Epithelial cell of proximal tubule (primary cell): ENCODE measurements around the gene GLRX. TPM values are rescaled to one million over a fixed set of nuclear protein-coding genes. Genes with fewer than 3 reads are reported as not detected.

Experiments used
- DNase-seq: peaks from one replicate; pipeline ENCODE4 v3.0.0-alpha.2; 2011; ENCODE audit warnings: low read depth
- H3K4me3 ChIP-seq: 2 replicates; pipeline ENCODE4 v1.5.1; 2011; ENCODE audit warnings: low read depth, mild to moderate bottlenecking, low read length
- total RNA-seq: library from RNA; depleted of rRNA; stranded (reverse); fragments of >200 nt; gene quantifications from 2 replicates; pipeline ENCODE4 v1.2.3, GENCODE V29; 2015
- TF ChIP-seq, protein P1 (sequence below): conservative IDR thresholded peaks from 2 replicates; pipeline ENCODE4 v1.5.1; 2012; ENCODE audit warnings: low read depth, mild to moderate bottlenecking, low read length

Gene GLRX
- total RNA-seq, 1 donor from 2014 or later, result 147 TPM

DNA sequence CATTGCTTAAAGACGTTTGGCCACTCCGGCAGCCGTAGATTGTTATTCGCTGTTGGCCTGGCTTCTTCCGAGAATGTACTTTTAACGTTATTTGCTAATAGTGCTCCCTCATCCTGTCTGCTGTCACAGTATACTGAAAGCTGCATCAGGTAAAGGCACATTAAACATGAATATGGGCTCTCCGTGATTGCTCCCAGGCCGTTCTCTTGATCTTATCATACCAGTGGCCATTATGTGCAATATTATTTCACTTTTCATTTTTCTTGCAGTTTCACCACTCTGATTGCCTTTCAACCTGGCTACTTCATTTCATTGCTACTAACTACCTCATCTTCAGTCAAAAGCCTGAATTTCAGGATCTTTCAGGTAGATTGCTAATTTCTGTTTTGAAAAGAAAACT is 34.0 kb downstream of the GLRX start:
- TF ChIP-seq, protein P1, sequence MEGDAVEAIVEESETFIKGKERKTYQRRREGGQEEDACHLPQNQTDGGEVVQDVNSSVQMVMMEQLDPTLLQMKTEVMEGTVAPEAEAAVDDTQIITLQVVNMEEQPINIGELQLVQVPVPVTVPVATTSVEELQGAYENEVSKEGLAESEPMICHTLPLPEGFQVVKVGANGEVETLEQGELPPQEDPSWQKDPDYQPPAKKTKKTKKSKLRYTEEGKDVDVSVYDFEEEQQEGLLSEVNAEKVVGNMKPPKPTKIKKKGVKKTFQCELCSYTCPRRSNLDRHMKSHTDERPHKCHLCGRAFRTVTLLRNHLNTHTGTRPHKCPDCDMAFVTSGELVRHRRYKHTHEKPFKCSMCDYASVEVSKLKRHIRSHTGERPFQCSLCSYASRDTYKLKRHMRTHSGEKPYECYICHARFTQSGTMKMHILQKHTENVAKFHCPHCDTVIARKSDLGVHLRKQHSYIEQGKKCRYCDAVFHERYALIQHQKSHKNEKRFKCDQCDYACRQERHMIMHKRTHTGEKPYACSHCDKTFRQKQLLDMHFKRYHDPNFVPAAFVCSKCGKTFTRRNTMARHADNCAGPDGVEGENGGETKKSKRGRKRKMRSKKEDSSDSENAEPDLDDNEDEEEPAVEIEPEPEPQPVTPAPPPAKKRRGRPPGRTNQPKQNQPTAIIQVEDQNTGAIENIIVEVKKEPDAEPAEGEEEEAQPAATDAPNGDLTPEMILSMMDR, result no peak
- no peak overlapping the region for H3K4me3 ChIP-seq
- no peak for DNase-seq

DNA sequence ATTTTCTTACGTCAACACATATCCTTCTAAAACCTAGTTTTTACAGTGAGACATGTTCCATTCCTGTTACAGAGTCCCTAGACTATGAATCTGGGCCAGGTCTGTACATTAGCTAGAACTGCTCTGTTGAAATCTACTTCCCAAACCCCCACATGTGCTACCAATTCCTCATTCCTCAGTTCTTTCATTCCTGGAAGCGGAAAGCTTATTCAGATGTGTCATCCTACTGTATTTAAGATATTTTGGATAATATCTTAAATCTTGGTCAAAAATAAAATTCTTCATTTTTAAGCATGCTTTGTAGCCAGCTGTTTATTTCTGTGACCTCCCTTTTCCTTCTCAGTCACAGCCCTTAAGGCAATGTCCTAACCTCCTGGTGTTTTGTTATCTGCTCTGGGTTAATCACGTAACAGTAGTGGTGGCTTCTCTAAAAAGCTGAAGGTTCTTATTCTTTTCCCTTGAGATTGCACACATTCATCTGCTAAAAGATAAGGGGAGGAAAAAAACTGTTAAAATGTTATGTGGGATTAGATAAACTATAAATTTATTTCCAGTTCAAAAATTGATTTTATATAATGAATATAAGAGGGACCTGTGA is 35.6 kb downstream of the GLRX start:
- TF ChIP-seq, protein P1, result no peak
- DNase-seq, result no peak
- H3K4me3 ChIP-seq, result no peak overlapping the region

DNA sequence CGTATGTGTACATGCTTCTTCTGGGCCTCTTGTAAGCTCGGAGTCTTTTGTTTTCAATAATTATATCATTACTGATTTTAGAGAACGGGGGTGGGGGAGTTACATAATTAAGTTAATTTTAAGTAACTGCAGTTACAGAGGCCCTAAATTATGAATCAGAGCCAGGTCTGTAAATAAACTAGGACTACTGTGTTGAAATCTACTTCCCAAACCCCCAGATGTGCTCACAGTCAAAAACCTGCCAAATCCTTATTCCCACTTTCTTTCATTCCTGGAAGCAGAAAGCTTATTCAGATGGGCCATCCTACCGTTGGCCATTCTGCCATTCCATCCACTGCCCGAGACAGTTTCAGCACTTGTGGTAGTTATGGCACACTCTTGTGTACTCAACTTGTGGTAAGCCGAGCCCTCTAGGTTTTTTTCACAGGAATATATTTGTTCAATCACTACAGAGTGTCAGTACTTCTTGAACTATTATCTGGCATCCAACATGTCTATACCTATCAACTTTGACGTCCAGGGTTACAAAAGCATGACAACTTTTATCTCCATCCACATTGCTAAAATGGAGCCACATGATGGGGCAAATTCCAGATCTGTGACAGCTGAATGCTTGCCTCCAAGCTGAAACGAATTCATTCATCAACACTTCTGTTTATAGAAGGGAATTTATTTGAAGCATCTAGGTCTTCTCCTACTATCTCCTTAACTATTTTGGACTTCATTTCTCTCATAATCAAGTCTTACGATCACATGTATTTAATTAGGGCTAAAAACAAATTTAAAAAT is 37.8 kb downstream of the GLRX start:
- no peak for DNase-seq

DNA sequence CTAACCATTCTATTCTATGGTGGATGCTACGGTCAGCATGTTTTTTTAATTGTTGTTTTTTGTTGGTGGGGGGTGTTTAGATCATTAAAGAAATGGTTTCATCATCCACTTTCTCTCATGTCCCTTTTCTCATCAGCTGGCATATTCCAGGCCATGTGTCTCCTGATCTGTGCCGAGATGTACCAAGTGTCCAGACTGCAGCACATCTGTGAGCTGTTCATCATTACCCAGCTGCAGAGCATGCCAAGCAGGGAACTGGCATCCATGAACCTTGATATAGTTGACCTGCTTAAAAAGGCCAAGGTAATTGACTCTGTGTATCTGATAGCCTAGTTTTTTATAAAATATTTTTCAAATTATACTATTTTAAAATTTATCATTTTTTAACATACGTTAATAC is 38.9 kb downstream of the GLRX start:
- no peak overlapping the region for H3K4me3 ChIP-seq
- DNase-seq, result no peak
- TF ChIP-seq, protein P1, result no peak

More for the DNA sequence above, 37.8 kb downstream of the GLRX start:
- TF ChIP-seq, protein P1, result no peak
- no peak overlapping the region for H3K4me3 ChIP-seq

DNA sequence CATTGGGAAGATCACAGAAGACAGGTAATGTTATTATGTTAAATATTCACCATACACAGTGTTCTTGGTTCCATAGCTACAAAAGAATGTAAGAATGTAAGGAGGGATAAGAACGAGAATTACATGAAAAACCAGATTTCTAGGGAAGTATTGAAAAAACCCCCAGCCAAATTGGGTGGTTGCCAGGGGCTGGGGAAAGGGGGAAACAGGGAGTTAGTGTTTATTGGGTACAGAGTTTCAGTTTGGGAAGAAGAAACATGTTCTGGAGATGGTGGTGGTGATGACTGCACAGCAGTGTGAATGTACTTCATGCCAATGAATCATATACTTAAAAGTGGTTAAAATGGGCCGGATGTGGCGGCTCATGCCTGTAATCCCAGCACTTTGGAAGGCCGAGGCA is 40.3 kb downstream of the GLRX start:
- DNase-seq, result no peak
- TF ChIP-seq, protein P1, result no peak

DNA sequence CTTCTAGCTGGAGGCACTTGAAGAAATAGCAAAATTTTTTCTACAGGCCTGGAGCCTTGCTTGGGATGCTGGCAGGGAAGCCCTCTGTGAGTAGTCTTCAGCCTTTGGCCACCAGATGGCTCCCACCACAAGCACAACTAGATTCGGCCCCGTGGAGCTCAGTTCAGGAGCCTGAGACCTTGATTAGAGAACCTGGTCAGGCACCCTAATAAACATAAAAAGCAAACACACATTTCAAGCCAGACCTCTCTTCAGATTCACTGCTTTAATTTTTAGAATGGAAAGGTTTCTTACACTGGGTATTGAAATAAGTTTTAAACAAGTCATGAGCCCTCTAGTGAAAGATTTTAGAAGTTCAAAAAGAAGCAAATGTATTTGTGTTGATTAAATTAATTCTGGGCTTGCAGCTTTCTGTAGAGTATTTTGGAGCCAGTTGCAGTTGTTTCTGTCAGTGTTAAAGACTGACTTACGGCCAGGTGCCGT is 41.4 kb downstream of the GLRX start:
- DNase-seq, result no peak
- no peak overlapping the region for H3K4me3 ChIP-seq
- TF ChIP-seq, protein P1, result peak; percentile 99

More for the DNA sequence above, 40.3 kb downstream of the GLRX start:
- H3K4me3 ChIP-seq, result no peak overlapping the region
